Caco-2 (cell line): ENCODE measurements around the gene LTB4R2. TPM values are rescaled to one million over a fixed set of nuclear protein-coding genes. Genes with fewer than 3 reads are reported as not detected.

ENCODE experiments used
- BruUV-seq: library from RNA; stranded (reverse); fragments of 400-500 nt; replicated peaks from 2 replicates; lab custom pipeline; 2021; lab: Mats Ljungman, UMichigan
- CTCF ChIA-PET: fragments of 300-600 bp; sonication (Branson Sonifier 250); formaldehyde crosslinking; loops from one replicate; lab custom pipeline; 2022; ENCODE audit warnings: antibody characterized with exemption; lab: Charles Lee
- POLR2A ChIA-PET: fragments of 300-600 bp; sonication (Branson Sonifier 250); formaldehyde crosslinking; loops from one replicate; lab custom pipeline; 2022; ENCODE audit warnings: antibody characterized with exemption; lab: Charles Lee
- DNase-seq, 2 experiments: peaks; one replicate each; pipeline versions ENCODE4 v3.0.0 to v3.0.0-alpha.2; 2020 to 2022
- H3K27me3 ChIP-seq: replicated peaks from 2 replicates; pipeline ENCODE4 v1.6.0; 2011; ENCODE audit warnings: low read length; ENCODE audit not compliant: control insufficient read depth, insufficient read depth
- H3K36me3 ChIP-seq: 2 replicates; pipeline ENCODE4 v1.5.1; 2011; ENCODE audit warnings: low read length; ENCODE audit not compliant: control insufficient read depth, insufficient read depth
- H3K4me1 ChIP-seq: fragments of 250-450 bp; sonication (Bioruptor Pico); 2 replicates; pipeline ENCODE4 v1.5.1; 2020; ENCODE audit warnings: mild to moderate bottlenecking
- H3K4me3 ChIP-seq: 2 replicates; pipeline ENCODE4 v1.5.1; 2011; ENCODE audit warnings: low read depth, mild to moderate bottlenecking, control low read depth, low read length
- H3K9me3 ChIP-seq: fragments of 250-450 bp; sonication (Bioruptor Pico); 2 replicates; pipeline ENCODE4 v1.5.1; 2020; ENCODE audit warnings: mild to moderate bottlenecking, moderate library complexity
- H3K27ac Mint-ChIP-seq: one replicate; pipeline ENCODE4 v1.8.0; 2022; ENCODE audit warnings: mixed read lengths; ENCODE audit not compliant: unreplicated experiment
- H3K27me3 Mint-ChIP-seq: one replicate; pipeline ENCODE4 v1.8.0; 2022; ENCODE audit warnings: mixed read lengths; ENCODE audit not compliant: insufficient read depth, unreplicated experiment
- H3K36me3 Mint-ChIP-seq: one replicate; pipeline ENCODE4 v1.8.0; 2022; ENCODE audit warnings: mild to moderate bottlenecking, mixed read lengths; ENCODE audit not compliant: insufficient read depth, unreplicated experiment
- H3K4me1 Mint-ChIP-seq: one replicate; pipeline ENCODE4 v1.8.0; 2022; ENCODE audit warnings: low read depth, mixed read lengths; ENCODE audit not compliant: unreplicated experiment
- H3K4me3 Mint-ChIP-seq: one replicate; pipeline ENCODE4 v1.8.0; 2022; ENCODE audit warnings: mild to moderate bottlenecking, moderate library complexity, mixed read lengths; ENCODE audit not compliant: unreplicated experiment
- H3K9me3 Mint-ChIP-seq: one replicate; pipeline ENCODE4 v1.8.0; 2022; ENCODE audit warnings: mixed read lengths; ENCODE audit not compliant: unreplicated experiment
- intact Hi-C: fragments of 100-400 bp; cut with micrococcal nuclease; formaldehyde crosslinking; loops from one replicate; pipeline ENCODE4 v1.10.0; 2022; ENCODE audit not compliant: unreplicated experiment
- total RNA-seq: library from RNA; stranded (reverse); gene quantifications from 2 replicates; pipeline ENCODE4 v1.2.3, GENCODE V29; 2022
- TF ChIP-seq, protein P1 (sequence below), 2 experiments: fragments of 200-600 bp in 1 of 2; IDR thresholded peaks; 1 replicate in 1 of 2; 2 replicates in 1 of 2; pipeline versions ENCODE4 v1.5.1 to v1.8.0; 2011 to 2022; ENCODE audit warnings: antibody characterized with exemption in 1 of 2, control low read depth in 1 of 2, inconsistent platforms in 1 of 2, low read depth in 1 of 2, low read length in 1 of 2, mild to moderate bottlenecking in 1 of 2, moderate library complexity in 1 of 2; ENCODE audit not compliant: insufficient read depth in 1 of 2, severe bottlenecking in 1 of 2, unreplicated experiment in 1 of 2

LTB4R2 gene
- total RNA-seq, 1 experiment from 2014 or later: 10.3 TPM

DNA sequence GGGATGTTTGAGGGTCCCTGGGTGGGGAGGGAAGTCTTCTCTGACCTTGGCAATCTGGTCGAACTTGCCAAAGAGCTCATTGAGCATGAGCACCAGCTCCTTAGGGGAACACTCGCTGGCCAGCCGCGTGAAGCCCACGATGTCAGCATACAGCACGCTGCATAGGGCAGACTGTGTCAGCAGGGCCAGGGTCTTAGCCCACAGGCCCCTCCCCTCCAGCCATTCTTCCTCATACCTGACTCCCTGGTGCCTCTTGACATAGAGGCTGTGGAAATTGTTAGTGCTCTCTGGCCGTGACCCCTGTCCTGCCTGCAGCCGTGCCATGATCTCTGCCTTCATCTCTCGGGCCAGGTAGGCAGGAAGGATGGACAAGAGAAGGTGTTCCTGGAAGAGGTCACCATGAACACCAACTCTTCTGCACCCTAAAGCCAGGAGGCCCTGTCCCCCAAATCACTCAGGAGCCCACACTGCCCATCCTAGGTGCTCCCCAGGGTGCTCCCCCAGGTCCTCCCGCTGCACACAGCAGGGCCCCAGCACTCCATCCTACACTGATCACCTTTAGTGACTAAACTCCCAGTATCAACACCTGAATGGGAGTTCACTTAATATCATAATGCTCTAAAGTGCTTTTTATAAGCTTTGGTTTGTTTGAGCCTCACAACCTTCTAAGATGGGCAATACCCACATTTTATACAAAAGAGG lies 21.2 kb downstream of the LTB4R2 start:
- H3K36me3 ChIP-seq: no peaks in the 10 kb centered on the region
- peaks cover 9% of the 10 kb centered on the region for H3K4me1 ChIP-seq
- no TSS peak for BruUV-seq
- H3K9me3 ChIP-seq: no peaks in the 10 kb centered on the region
- Mint-ChIP-seq H3K27me3 (no peaks in the 10 kb centered on the region), H3K27ac (no peak overlapping the region), H3K9me3 (no peaks in the 10 kb centered on the region), H3K4me1 (peaks cover 7% of the 10 kb centered on the region), H3K4me3 (no peak overlapping the region), H3K36me3 (peaks cover 7% of the 10 kb centered on the region)
- intact Hi-C loops: no loop called here
- no peaks in the 10 kb centered on the region; the same call in 1 of the 2 replicates for H3K27me3 ChIP-seq
- DNase-seq: no peak
- ChIA-PET POLR2A (interaction anchor here (0.5 kb wide), 1 partner anchor 44 kb away, joined by 4 read pairs; no protein-coding TSS in a partner anchor), CTCF (interaction anchor here (0.7 to 0.8 kb wide), 2 partner anchors 51 to 101 kb away, joined by 3 read pairs; no protein-coding TSS in a partner anchor)
- H3K4me3 ChIP-seq: no peak overlapping the region
- TF ChIP-seq, protein P1, sequence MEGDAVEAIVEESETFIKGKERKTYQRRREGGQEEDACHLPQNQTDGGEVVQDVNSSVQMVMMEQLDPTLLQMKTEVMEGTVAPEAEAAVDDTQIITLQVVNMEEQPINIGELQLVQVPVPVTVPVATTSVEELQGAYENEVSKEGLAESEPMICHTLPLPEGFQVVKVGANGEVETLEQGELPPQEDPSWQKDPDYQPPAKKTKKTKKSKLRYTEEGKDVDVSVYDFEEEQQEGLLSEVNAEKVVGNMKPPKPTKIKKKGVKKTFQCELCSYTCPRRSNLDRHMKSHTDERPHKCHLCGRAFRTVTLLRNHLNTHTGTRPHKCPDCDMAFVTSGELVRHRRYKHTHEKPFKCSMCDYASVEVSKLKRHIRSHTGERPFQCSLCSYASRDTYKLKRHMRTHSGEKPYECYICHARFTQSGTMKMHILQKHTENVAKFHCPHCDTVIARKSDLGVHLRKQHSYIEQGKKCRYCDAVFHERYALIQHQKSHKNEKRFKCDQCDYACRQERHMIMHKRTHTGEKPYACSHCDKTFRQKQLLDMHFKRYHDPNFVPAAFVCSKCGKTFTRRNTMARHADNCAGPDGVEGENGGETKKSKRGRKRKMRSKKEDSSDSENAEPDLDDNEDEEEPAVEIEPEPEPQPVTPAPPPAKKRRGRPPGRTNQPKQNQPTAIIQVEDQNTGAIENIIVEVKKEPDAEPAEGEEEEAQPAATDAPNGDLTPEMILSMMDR (IDR thresholded peaks at IDR 0.05; ENCODE audit: insufficient read depth in 1 of 2, low read depth in 1 of 2, low read length in 1 of 2, severe bottlenecking in 1 of 2, unreplicated experiment in 1 of 2): no peak

DNA sequence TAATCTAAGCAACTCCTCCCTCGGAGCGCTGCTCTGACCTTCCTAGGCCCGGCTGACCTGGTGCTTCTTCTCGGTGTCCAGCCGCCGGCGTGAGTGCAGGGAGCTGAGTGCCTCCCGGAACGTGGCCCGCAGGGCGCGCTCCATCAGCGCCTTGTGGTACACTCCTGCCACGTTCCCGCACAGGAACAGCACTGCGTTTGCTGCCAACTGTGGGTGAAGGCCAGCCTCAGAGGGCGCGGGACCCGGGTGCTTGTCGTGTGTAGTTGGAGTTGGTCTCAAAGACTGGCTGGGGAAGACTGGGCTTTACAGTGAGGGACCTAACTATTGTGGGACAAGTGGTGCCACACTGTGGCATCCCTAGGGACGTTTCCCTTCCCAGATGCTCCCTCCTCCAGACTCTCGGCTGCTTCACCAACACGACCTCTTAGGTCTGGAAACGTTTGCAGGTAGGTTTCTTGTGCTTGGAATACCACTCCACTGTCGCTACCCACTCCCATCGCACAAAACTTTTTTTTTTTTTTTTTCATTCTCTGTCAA lies 21.9 kb downstream of the LTB4R2 start:
- no peaks in the 10 kb centered on the region for H3K9me3 Mint-ChIP-seq
- no peak for DNase-seq
- ChIA-PET CTCF (interaction anchor here (0.6 to 3.0 kb wide), 13 partner anchors 15 to 288 kb away, joined by 3 to 90 read pairs (median 4); partner anchors contain the start of genes CBLN3, KHNYN, MDP1 and PSME2), POLR2A (interaction anchor here (1.1 to 1.2 kb wide), 2 partner anchors 89 to 110 kb away, joined by 5 to 7 read pairs; partner anchors contain the start of gene TINF2)
- intact Hi-C loops: loop anchor here (1.0 to 2.0 kb wide), 2 partner anchors 35 to 100 kb away; no protein-coding TSS in a partner anchor
- peak overlapping the region; percentile 83 for H3K4me3 Mint-ChIP-seq
- TF ChIP-seq, protein P1 (IDR thresholded peaks at IDR 0.05; ENCODE audit: insufficient read depth in 1 of 2, low read depth in 1 of 2, low read length in 1 of 2, severe bottlenecking in 1 of 2, unreplicated experiment in 1 of 2): no peak
- peaks cover 7% of the 10 kb centered on the region for H3K4me1 Mint-ChIP-seq
- H3K4me3 ChIP-seq: no peak overlapping the region
- H3K36me3 Mint-ChIP-seq: peaks cover 7% of the 10 kb centered on the region
- no peaks in the 10 kb centered on the region for H3K27me3 Mint-ChIP-seq
- BruUV-seq: no TSS peak
- no peaks in the 10 kb centered on the region; the same call in 1 of the 2 replicates for H3K27me3 ChIP-seq
- no peaks in the 10 kb centered on the region for H3K36me3 ChIP-seq
- H3K4me1 ChIP-seq: peaks cover 9% of the 10 kb centered on the region
- H3K27ac Mint-ChIP-seq: peak overlapping the region; percentile 15
- H3K9me3 ChIP-seq: no peaks in the 10 kb centered on the region

DNA sequence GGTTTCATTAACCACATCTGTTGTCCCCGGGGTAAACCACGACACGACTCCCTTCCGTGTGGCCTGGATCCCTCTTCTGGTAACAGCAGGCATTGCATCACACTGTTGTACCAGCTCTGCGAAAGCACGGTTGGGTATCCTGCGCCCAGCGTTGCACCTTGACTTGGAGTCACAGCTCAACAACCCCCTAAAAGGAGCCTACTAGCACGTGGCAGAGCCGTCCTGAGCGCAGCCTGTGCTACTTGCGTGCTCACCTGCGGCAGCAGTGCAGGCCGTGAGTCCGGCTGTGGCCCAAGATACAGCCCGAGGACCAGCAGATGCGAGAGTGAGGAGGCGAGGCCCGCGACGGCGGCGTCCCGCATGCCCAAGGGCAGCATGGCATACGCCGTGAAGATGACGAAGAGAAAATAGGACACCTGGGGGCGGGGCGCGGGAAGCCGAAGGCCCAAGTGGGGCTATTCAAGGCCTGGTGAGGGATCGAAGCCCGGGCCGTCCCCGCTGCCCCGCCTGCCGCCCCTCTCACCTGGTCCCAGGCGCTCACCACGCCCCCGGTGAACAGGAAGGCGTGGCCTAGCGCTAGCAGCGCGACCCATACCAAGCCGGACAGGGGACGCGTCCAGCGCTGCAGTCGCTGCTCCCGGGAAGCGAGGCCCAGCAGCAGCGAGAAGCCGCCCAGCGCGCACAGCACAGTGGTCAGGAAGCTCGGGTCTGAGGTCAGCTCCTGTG lies 22.5 kb downstream of the LTB4R2 start:
- H3K27me3 Mint-ChIP-seq: no peaks in the 10 kb centered on the region

More for the DNA sequence above, 22.5 kb downstream of the LTB4R2 start:
- Histone ChIP-seq H3K4me1 (peaks cover 15% of the 10 kb centered on the region), H3K9me3 (no peaks in the 10 kb centered on the region), H3K27me3 (no peaks in the 10 kb centered on the region), H3K36me3 (no peaks in the 10 kb centered on the region), H3K4me3 (peak overlapping the region; percentile 55)
- Mint-ChIP-seq H3K9me3 (no peaks in the 10 kb centered on the region), H3K27ac (peak overlapping the region; percentile 15), H3K4me3 (peak overlapping the region; percentile 83), H3K4me1 (peaks cover 7% of the 10 kb centered on the region), H3K36me3 (peaks cover 7% of the 10 kb centered on the region)
- no TSS peak for BruUV-seq
- TF ChIP-seq, protein P1 (IDR thresholded peaks at IDR 0.05; ENCODE audit: insufficient read depth in 1 of 2, low read depth in 1 of 2, low read length in 1 of 2, severe bottlenecking in 1 of 2, unreplicated experiment in 1 of 2): peak; percentile 56 to 66
- CTCF ChIA-PET: interaction anchor here (0.6 to 3.0 kb wide), 17 partner anchors 14 to 289 kb away, joined by 3 to 90 read pairs (median 4); partner anchors contain the start of genes CBLN3, DHRS1, KHNYN and MDP1
- intact Hi-C loops: loop anchor here (1.0 to 2.0 kb wide), 2 partner anchors 34 to 99 kb away; no protein-coding TSS in a partner anchor
- POLR2A ChIA-PET: interaction anchor here (1.1 to 1.4 kb wide), 4 partner anchors 90 to 110 kb away, joined by 4 to 8 read pairs (median 6); partner anchors contain the start of genes KHNYN and TINF2
- DNase-seq: peak; percentile 76 to 80
